GM21786 (cell line): ENCODE data around the gene PDZD2.

Experiments
- ATAC-seq: cut with Tn5 transposase; IDR thresholded peaks from one replicate; pipeline ENCODE4 v1.9.1; 2021; ENCODE audit not compliant: unreplicated experiment

Gene PDZD2

DNA sequence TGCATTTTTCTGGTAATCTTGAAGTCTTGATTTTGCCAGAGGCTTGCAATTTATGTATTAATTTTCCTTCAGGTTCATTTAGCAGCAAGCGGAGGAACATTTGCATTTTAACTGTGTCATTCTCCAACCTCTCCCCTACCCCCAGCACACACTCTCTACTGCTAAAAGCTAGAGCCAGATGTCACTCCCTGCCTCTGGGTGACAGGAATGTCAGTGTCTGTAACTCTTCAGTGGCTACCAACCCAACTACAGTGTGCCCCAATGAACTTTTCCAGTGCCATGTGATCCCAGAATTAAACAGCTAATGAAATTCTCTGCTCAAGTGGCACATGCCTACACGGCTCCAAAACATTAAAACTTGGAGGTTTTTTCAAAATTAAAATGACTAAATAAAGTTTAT lies 274.9 kb downstream of the PDZD2 start:
- ATAC-seq: no peak

DNA sequence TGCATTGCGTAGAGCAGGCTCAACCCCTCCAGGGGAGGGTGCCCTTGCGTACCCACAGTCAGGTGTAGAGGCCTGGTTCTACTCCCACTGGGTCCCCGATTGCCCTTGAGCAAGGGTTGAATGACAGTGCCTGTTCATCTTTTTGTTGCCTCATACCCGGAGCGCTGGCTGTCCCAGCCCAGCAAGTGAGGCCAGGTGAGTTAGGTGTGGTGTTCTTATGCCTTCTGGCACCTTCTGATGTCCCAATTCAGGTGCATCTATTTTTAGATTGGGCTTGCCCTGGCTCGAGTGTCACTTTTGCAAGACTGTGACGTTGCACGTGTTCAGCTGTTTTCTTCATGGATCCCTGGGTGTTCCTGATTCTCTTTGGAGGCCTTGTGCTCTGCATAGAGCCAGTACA lies 277.4 kb downstream of the PDZD2 start:
- ATAC-seq: no peak

DNA sequence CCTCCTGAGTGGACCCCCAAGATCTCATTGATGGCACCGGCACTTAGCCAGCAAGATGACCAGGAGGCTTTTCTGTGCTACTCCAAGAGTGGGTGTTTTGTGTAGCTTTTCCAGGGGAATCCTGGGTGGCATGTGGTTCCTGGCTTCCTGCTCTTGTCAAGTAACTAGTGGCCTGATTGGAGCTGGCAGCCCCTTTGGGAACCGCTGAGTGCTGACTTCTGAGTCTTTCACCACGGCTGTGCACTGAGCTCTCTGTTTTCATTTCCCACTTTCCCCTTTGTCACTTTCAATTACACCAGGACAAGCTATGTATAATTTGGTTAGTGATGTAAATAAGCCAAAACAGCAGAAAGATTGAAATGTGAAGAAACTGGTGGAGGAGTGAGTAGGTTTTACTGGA lies 279.8 kb downstream of the PDZD2 start:
- ATAC-seq: no peak

DNA sequence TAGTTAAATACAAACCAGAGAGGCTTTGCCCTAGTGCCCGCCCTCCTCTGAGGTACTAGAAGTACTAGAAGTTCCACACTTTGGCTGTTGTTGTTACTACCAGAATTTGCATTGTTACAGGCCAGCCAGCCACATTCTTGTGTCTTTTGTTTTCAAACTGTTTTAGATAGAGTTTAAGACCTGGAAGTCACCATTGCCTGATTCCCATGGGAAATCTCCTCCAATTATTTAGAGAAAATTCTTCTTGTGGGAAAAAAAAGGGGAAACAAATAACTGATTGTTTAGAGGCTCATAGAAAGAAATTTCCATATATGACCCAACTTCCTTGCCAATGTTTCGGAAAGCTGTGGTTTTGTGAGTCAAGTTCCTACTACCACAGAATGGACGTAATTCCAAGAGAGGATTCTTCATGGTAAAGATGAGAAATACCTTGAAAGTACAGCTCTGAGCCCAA lies 282.9 kb downstream of the PDZD2 start:
- ATAC-seq: no peak

DNA sequence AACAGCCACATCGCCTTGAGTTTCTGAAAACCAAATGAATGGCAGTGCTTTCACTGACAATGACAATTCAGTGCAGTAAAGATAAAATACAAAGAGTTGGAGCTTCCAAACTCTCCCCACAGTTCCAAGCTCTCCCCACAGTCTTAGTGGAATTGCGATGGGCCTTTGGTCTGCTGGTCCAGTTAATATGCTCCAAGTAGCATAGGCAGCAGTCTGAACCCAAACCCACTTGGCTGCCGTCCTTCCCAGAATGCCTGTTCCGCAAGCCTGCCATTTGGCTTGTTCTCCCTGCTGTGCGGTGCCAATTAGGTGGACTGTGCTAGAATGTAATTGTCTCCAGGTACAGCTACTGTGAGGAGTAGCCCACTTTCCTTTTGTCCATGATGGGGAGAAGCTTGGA lies 285.1 kb downstream of the PDZD2 start:
- no peak for ATAC-seq

DNA sequence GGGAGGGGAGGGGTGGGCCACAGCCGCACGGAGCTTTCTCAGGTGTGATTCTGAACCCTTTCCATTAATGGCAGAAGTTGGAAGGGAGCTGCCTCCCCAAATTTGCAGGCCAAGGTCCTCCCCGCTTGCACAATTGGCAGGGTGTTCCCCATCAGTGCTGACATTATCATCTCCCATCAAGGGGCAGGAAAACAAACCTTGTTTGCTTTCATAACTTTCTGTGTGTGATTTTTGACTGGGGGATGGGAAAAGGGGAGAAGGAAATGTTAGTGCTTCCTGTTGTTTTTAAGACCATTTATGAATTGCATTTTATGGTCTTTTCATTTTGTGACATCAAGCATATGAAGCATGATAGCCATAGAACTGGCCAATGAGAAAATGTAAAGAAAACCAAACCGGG lies 292.9 kb downstream of the PDZD2 start:
- no peak for ATAC-seq

DNA sequence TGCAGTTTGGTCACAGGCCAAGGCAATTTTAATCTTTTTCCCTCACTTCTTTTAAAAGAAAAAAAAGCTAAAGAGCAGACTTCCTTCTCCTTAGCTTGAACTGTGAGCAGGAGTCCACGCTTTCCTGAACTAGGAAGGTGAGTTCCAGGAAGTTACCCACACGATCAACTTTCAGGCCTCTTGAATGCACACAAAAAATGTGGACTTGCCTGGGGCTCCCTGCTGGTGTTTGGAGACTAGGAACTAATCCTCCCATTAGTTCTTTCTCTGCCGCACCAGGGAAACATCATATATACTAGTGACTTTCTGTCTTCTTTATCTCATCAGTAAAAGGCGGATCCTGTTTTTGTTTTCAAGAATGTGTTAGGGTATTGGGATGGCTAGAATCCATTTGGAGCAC lies 295.2 kb downstream of the PDZD2 start:
- ATAC-seq: no peak

DNA sequence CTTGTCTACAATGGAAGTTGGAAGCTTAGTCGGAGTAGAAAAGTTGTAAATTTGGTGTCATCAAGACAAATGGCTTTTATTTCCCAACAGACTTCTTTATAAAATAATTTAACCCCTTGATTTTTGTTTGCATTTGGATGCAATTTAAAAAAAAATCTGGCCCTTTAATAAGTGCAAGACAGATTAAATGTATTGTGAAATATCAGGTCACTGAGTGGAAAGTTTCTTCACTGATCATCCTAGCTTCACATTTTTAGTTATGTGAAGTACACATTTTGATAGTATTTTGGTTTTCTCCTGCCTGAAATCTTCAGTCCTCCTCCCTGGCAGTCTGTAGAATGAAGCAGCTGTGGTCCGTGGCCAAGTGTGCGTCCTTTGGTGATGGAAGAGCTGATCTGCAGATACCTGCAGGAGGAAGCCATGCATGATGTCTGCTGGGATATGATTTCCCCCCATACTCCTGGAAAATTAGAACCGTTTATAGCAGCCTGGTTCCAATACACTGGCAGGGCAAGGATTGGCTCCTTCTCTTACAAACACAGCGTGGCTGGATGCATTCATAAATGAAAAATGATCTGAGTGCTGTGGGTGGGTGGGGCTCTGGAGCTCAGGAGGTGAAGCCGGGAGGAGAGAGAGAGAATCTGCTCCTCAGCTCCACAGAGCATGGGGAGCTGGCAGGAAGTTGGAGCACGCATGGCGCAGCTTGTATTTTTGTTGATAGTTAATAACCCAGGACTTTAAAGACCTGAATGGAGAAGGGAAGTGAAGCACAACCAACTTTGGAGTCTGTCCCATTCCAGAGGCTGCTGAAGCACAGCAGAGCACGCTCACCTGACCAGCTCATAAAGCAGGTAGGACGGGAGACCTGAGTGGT lies 296.8 kb downstream of the PDZD2 start:
- no peak for ATAC-seq

DNA sequence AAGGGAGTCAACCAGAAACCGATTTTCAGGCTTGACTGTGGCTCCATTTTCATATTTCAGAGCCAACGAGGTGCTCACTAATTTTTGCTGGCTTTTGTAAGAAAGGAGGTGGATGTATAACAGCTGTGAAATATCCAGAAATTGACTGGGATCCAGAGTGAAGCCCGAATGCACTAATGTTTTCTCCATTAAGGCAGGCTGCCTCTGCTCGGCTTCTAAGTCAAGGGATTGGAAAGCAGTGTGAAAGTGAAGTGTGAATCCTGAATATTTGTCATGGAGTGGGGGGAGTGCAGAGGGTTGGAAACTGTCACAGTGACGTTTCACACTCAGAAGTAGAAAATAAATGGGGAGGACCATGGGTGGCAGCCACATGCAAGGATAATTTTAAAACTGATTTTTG lies 297.8 kb downstream of the PDZD2 start:
- no peak for ATAC-seq

DNA sequence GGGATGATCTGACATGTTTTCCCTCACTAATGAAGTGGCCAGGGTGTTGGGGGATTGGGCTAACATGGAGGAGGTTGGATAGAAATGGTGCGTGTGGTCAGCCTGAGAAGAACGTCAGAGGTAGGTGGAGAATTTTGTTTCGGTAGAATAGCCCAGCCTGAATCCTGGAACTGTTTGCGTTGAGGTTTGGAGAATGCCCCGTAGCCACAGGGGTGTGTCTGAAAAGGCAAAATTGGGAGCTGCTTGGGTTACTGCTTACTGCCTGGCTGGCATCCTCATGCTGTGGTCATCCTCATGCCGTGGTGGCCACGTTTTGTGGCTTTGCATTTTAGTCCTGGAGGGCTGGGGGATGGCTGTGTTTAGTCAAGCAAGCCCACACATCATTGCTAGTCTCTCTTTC lies 298.3 kb downstream of the PDZD2 start:
- ATAC-seq: no peak

DNA sequence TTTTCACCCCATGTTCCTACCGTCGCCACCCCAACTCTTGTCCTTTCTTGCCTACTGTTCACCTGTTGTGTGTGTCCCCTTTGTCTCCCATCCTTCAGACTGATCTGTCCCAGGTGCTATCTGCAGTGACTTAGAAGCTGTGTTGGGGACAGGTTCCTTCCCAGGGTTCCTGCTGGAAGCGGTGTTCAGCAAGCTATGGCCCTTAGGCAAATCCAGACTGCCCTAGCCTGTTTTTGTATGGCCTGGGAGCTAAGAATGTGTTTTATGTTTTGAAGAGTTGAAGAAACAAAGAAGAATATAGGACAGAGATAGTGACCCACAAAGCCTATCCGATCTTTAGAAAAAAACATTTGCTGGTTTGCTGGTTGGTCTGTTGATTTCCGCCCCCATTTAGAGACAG lies 298.8 kb downstream of the PDZD2 start:
- ATAC-seq: no peak

DNA sequence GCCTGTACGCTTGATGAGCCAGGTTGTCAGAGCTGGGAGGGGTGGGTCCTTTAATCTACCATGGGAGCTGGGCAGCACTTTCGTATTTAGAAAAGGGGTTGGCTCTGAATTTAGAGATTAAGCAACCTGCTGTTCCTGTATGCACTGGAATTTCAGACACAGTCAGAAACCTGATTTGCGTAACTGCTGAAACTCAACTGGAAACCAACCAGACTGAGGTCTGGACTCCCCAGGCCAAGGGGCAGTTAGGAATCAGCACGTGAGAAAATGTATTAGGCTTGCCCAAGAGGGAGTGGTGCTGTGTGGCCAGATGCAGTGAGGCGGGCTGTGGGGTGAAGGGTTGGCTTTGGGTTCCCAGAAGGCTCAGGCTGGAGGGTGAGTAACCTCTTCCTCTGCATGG lies 300.2 kb downstream of the PDZD2 start:
- ATAC-seq: no peak

DNA sequence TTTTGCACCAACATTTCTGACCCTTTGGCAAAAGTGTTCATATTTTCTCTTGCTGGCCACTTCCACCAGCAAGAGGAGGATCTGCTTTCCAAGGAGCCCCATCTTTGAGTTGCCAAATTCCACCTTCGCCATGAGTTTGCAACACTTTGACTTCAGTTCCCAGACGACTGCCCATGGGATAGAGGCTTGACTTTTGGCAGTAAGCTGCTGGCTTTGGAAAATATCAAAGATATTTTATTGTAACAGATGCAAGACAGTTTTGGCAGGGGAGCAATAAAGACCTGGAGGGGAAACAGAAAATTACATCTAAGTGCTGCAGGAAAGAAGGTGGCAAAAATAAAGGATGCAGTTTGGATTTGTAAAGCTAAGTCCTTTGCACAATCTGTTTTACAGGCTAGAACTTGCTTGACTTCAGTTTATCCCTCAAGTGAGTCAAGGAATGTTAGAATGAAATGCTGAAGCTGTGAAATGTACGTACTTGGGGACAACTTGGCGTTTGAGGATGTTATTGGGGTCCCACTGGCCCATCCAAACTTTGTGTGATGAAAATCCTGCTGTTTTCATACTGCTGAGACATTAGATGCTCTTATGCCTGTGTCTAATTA lies 302.3 kb downstream of the PDZD2 start:
- no peak for ATAC-seq

DNA sequence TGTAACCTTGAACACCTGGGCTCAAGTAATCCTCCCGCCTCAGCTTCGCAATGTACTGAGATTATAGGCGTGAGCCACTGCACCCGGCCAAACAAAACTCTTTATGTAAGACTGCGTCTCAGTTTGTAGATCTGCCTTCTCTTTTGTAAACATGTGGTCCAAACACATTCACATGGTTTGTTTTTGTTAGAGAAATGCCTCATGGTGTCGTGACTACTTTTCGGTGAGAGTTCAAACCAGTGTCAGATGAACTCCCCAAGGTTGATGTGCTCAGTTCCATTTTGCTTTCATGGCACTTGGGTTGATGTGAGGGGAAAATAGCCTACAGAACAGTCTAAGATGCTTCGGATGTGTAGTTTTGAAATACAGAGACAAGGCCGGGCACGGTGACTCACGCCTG lies 303.6 kb downstream of the PDZD2 start:
- no peak for ATAC-seq

DNA sequence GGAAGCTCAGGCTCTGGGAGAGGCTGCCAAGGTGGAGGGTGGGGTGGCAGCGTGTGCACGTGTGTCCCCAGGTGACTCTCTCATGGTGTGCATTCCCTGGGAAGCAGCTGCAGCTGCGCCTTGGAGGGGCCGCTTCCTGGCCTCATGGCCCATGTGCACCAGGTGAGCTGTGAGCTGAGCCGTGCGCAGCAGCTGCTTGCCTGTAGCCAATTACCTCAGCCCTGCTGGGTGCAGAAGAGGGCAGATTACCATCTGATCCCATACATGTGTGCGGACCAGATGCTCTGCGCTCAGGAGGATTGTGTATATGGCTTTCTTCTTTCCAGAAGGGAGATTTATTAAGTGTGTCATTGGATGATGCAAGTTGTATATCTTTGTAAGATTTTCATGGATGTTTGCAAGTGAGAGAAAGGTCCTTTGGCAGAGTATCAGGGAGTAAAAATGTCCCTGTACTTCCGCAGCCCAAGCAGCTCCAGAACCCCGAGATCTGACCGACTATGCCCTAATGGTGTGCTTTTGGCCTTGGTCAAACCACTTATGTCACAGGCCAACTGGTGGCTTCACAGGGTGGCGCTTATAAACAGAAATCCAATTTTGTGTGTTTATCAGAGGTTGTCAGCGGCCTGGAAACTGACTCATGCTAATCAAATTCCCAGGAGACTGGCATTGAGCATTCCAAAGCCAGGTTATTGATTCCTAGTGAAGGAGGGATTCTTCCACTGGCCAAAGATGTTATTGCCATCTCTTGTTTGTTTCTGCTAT lies 305.9 kb downstream of the PDZD2 start:
- no peak for ATAC-seq

DNA sequence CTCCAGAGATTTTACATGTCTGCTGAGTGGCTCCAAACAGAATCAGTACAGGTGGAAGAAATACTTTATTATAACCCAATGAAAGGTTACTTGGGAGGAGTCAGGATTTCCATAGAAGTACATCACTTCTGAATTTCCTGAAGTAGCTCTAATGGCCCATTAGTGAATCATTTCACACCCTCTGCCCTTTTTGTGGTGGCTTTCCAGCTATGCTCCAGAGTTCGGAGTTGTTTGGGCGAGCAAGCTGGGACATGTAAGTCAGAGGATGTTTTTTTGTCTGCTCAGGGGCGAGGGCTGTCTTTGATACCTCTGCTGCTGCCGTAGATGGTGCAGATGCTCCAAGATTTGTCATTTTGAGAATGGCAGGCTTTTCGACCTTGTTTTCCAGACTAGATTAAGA lies 309.1 kb downstream of the PDZD2 start:
- no peak for ATAC-seq

DNA sequence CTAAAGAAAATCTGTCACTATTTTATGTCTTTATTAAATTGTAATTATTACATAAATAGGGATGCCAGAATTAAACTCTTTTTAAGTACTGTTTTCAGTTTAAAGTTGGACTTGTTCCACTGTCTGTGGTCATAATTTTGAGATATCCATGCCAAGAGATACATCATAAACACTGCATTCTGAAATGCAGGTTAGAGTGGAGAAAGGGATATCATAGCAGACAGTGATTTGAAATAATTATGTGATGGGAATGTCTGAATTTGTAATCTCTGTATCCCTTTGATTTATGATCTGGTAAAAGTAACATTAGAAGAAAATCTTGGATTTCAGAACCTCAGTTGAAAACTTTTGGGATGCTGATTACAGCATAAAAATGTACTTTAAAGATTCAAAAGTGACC lies 313.1 kb downstream of the PDZD2 start:
- no peak for ATAC-seq

DNA sequence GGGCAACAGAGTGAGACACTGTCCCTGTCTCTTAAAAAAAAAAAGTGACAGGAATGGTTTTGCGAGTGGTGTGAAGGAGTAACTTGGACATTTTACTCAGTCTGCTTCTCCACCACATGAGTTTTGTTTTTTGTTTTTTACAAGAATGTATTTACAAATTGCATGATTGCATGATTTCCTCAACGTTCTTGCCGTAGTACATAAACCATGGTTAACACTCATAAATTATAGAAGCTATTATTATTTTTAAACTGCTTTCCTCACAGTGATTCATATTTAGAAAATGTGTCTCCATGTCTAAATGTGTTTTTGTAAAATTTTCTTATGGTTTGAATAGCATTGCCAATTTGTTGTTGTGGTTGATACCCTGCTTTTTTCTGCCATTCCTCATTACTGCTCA lies 315.2 kb downstream of the PDZD2 start:
- ATAC-seq: no peak

DNA sequence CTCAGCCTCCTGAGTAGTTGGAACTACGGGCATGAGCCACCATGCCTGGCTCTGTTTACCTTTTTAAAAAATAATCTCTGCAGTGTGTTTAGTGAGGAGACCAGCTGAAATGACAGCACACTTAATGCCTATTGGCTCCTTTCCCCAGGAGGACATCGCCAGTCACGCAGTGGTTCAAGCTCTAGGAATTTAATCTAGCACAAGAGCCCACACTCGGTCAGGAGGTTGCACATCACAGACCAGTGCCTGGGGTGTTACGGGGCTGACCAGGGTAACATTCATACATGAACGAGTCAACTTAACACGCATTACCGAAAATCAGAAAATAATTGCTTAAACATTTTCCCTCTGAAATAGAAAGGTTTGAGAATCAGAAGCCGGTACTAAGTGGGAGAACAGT lies 318.2 kb downstream of the PDZD2 start:
- no peak for ATAC-seq

DNA sequence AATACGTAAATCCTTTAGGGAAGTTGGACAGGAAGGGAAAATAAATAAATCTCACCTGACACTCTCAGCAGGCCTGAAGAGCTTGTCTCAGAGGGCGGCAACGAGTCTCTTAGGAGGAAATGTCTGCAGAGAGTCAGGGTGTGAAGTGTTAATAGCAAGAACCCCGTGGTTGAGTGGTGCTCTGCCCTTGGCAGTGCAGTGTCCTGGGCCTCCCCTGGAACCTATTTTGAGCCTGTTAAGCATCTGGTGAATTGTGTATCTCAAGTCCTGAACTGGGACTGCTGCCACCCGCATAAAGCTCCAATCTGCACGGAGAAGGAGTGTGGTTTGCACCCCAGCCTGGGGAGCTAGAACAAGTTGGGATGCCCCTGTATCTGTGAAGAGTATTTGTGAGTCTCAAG lies 323.4 kb downstream of the PDZD2 start:
- no peak for ATAC-seq

DNA sequence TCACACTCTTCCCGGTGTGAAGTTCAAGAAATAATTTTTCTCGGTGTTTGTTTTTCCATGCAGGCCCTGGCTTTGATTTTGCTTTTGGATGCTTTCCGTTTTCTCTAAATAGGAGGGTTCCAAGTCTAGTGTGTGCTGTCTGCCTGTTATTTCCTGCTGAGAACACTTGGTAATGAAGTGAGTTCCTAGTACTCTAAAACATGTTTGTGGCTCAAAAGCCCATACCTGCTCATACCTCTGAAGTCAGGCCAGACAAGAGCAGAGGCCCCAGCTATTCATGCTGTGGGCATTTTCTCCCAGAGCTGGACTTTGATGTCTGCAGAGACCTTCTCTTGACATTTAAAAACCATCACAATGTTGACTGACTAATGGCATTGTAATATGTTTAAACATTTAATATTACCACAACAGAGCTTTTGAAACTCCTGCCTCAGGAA lies 324.0 kb downstream of the PDZD2 start:
- no peak for ATAC-seq
